Smooth muscle cell (in vitro differentiated cells): Measurements from ENCODE around the gene LPCAT2. TPM values are rescaled to one million over a fixed set of nuclear protein-coding genes. Genes with fewer than 3 reads are reported as not detected.

Experiments
- DNase-seq: peaks from one replicate; lab custom pipeline; 2025; ENCODE audit not compliant: unreplicated experiment; lab: John Stamatoyannopoulos, UW
- H2AFZ ChIP-seq: fragments of 200-600 bp; sonication (generic); 2 replicates; pipeline ENCODE4 v1.6.0; 2016; ENCODE audit warnings: antibody characterized with exemption, low read depth, mild to moderate bottlenecking
- H3F3A ChIP-seq: fragments of 200-600 bp; sonication (generic); 2 replicates; pipeline ENCODE4 v1.6.0; 2017; ENCODE audit warnings: antibody characterized with exemption, low read depth
- H3K27ac ChIP-seq: fragments of 200-600 bp; sonication (generic); 2 replicates; pipeline ENCODE4 v1.5.1; 2016; ENCODE audit warnings: low read depth, mild to moderate bottlenecking
- H3K27me3 ChIP-seq: fragments of 200-600 bp; sonication (generic); 2 replicates; pipeline ENCODE4 v1.6.1; 2016; ENCODE audit warnings: low read depth, mild to moderate bottlenecking
- H3K36me3 ChIP-seq: fragments of 200-600 bp; sonication (generic); 2 replicates; pipeline ENCODE4 v1.5.1; 2016; ENCODE audit warnings: low read depth
- H3K4me1 ChIP-seq: fragments of 200-600 bp; sonication (generic); 2 replicates; pipeline ENCODE4 v1.5.1; 2016; ENCODE audit warnings: low read depth
- H3K4me2 ChIP-seq: fragments of 200-600 bp; sonication (generic); 2 replicates; pipeline ENCODE4 v1.6.0; 2016; ENCODE audit warnings: mild to moderate bottlenecking
- H3K4me3 ChIP-seq: fragments of 200-600 bp; sonication (generic); 2 replicates; pipeline ENCODE4 v1.5.1; 2016; ENCODE audit warnings: mild to moderate bottlenecking
- H3K79me2 ChIP-seq: fragments of 200-600 bp; sonication (generic); 2 replicates; pipeline ENCODE4 v1.6.0; 2016; ENCODE audit warnings: low read depth, mild to moderate bottlenecking
- H3K9ac ChIP-seq: fragments of 200-600 bp; sonication (generic); 2 replicates; pipeline ENCODE4 v1.6.0; 2016; ENCODE audit warnings: low read depth
- H3K9me3 ChIP-seq: fragments of 200-600 bp; sonication (generic); replicated peaks from 2 replicates; pipeline ENCODE4 v1.5.1; 2016; ENCODE audit warnings: low read depth
- H4K20me1 ChIP-seq: fragments of 200-600 bp; sonication (generic); 2 replicates; pipeline ENCODE4 v1.6.0; 2016; ENCODE audit warnings: low read depth
- WGBS: methylation state at CpG from one replicate; pipeline ENCODE4 v1.1.7; 2016; ENCODE audit warnings: low lambda C conversion rate; 5-methylcytosine and 5-hydroxymethylcytosine counted together
- polyA plus RNA-seq: library from polyadenylated mRNA; unstranded; fragments of >200 nt; fragmentation: Nextera tagmentation; extraction: Ambion mirVana; gene quantifications from 2 replicates; pipeline ENCODE4 v1.2.1, GENCODE V29; 2016
- total RNA-seq: library from RNA; depleted of rRNA; stranded (reverse); fragments of >200 nt; gene quantifications from 2 replicates; pipeline ENCODE4 v1.2.3, GENCODE V29; 2014
- TF ChIP-seq, protein P1 (sequence below): fragments of 200-600 bp; sonication (generic); IDR thresholded peaks from 2 replicates; pipeline ENCODE4 v1.5.1; 2017; ENCODE audit warnings: borderline replicate concordance, mild to moderate bottlenecking, antibody characterized with exemption; ENCODE audit not compliant: insufficient read depth, poor library complexity, severe bottlenecking

Gene LPCAT2
- total and polyA plus RNA-seq, 2 experiments from 2014 or later, result 12.3 to 55.6 TPM

DNA sequence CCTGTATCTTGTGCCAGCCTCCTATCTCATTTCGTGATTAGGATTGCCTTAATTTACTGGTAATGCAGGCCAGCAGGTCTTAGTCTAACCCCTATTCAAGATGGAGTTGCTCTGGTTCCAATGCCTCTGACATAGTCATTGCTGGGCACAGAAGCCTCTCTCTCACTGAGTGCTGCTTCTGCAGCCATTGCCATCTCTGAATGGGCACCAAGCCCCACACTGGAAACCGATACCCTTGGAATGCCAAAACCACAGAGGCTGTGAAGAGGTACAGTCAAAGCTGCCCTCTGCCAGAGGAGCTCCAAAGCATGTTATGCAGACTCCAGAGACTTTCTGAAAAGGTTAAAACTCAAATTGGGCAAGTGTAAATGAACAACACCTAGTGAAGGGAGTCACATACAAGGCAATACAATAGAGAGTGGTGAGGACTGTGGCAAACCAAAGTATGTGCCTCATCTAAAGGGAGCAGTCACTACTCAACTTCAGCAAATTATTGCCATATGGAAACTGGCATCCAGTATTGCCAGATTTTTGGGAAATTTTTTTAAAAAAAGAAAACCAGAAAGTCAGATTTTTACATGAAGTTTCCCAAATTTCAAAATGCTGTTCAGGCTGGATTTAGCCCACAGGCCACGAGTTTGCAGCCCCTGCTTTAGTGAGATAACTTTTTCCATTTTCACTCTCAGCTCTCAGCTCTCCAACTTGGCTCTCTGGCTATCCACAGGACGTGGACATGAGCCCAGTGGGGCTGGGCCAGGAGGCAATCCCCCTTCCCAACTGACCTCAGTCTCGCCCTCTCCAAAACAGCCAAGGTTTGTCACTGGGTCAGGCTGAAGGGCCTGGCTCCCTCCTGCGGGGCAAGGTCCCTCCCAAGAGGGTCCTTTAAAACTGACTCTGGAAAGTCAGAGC, 32.0 kb upstream of the LPCAT2 start:
- TF ChIP-seq, protein P1, sequence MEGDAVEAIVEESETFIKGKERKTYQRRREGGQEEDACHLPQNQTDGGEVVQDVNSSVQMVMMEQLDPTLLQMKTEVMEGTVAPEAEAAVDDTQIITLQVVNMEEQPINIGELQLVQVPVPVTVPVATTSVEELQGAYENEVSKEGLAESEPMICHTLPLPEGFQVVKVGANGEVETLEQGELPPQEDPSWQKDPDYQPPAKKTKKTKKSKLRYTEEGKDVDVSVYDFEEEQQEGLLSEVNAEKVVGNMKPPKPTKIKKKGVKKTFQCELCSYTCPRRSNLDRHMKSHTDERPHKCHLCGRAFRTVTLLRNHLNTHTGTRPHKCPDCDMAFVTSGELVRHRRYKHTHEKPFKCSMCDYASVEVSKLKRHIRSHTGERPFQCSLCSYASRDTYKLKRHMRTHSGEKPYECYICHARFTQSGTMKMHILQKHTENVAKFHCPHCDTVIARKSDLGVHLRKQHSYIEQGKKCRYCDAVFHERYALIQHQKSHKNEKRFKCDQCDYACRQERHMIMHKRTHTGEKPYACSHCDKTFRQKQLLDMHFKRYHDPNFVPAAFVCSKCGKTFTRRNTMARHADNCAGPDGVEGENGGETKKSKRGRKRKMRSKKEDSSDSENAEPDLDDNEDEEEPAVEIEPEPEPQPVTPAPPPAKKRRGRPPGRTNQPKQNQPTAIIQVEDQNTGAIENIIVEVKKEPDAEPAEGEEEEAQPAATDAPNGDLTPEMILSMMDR, result no peak
- no peaks in the 10 kb centered on the region for H3K36me3 ChIP-seq
- no peak overlapping the region for H3K9ac ChIP-seq
- H3F3A ChIP-seq, result peaks cover 20% of the 10 kb centered on the region
- peaks cover 10% of the 10 kb centered on the region for H3K4me1 ChIP-seq
- WGBS, result 79% methylated on average over 6 of the region's 6 CpGs
- H3K4me2 ChIP-seq, result no peak overlapping the region
- H3K27ac ChIP-seq, result peak overlapping the region; percentile 81
- H3K9me3 ChIP-seq, result no peaks in the 10 kb centered on the region
- DNase-seq, result no peak
- peaks cover 14% of the 10 kb centered on the region for H4K20me1 ChIP-seq
- no peak overlapping the region for H3K4me3 ChIP-seq
- H2AFZ ChIP-seq, result no peak overlapping the region
- no peaks in the 10 kb centered on the region for H3K27me3 ChIP-seq
- peaks cover 17% of the 10 kb centered on the region for H3K79me2 ChIP-seq

DNA sequence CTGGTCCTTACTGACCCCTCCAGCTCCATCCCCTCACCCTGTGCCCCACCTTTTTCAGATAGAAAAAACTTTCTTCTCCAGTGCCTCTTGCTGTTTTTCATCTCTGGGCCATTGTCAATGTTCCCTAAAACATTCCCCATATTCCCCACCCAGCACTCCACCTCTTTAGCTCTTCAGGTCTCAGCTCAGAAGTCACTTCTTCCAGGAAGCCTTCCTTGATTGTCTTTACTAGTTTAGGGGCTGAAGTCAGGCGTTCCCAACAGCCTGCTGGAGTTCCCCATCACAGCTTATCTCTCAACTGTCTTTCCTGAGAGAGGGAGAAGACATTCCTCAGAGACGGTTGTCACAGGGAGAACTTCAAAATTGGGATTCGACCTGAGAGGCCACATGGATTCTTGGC, 31.1 kb upstream of the LPCAT2 start:
- DNase-seq, result no peak
- Histone ChIP-seq H3K4me2 (no peak overlapping the region), H3K27me3 (no peaks in the 10 kb centered on the region), H3K79me2 (peaks cover 26% of the 10 kb centered on the region), H2AFZ (no peak overlapping the region), H3K36me3 (no peaks in the 10 kb centered on the region), H3F3A (peaks cover 16% of the 10 kb centered on the region), H4K20me1 (peaks cover 23% of the 10 kb centered on the region), H3K4me1 (peaks cover 10% of the 10 kb centered on the region), H3K9ac (no peak overlapping the region), H3K9me3 (no peaks in the 10 kb centered on the region), H3K4me3 (no peak overlapping the region), H3K27ac (no peak overlapping the region)
- TF ChIP-seq, protein P1, result no peak
- whole genome bisulfite sequencing, result 62% methylated on average over 3 of the region's 3 CpGs

DNA sequence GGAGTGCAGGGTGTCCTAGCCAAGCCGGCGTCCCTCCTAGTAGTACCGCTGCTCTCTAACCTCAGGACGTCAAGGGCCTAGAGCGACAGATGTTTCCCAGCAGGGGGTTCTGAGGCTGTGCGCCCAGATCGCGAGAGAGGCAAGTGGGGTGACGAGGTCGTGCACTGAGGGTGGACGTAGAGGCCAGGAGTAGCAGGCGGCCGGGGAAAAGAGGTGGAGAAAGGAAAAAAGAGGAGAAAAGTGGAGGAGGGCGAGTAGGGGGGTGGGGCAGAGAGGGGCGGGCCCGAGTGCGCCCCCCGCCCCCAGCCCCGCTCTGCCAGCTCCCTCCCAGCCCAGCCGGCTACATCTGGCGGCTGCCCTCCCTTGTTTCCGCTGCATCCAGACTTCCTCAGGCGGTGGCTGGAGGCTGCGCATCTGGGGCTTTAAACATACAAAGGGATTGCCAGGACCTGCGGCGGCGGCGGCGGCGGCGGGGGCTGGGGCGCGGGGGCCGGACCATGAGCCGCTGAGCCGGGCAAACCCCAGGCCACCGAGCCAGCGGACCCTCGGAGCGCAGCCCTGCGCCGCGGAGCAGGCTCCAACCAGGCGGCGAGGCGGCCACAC, 29.9 kb upstream of the LPCAT2 start, which contains the start of gene MMP2:
MMP2 (plus strand) TSS at position 372 of the 603 bp plus-strand sequence. CDS start 282 bp downstream, outside the sequence.
- peak; percentile 31 for DNase-seq

More for the DNA sequence above, 29.9 kb upstream of the LPCAT2 start, which contains the start of gene MMP2:
- Histone ChIP-seq H3K4me3 (peak within 1 kb of the TSS; percentile 65), H3F3A (peaks cover 16% of the 10 kb centered on the region), H3K9me3 (no peaks in the 10 kb centered on the region), H3K36me3 (no peaks in the 10 kb centered on the region), H3K27me3 (no peaks in the 10 kb centered on the region), H3K79me2 (peaks cover 34% of the 10 kb centered on the region), H3K9ac (peak within 1 kb of the TSS; percentile 79), H3K4me1 (peaks cover 10% of the 10 kb centered on the region), H3K27ac (peak within 1 kb of the TSS; percentile 83), H4K20me1 (peaks cover 27% of the 10 kb centered on the region), H3K4me2 (peak within 1 kb of the TSS; percentile 94), H2AFZ (peak within 1 kb of the TSS; percentile 82)
- TF ChIP-seq, protein P1, result no peak
- WGBS, result 3% methylated on average over 18 of the region's 46 CpGs
